Caco-2 (cell line): ENCODE measurements around the gene ASL. TPM values are rescaled to one million over a fixed set of nuclear protein-coding genes. Genes with fewer than 3 reads are reported as not detected.
"Not testable (repeated sequence)": the region's sequence is repeated elsewhere in the genome, so short reads cannot be mapped to it uniquely, and the experiment has no call there.

Experiments
- BruUV-seq: library from RNA; stranded (reverse); fragments of 400-500 nt; replicated peaks from 2 replicates; lab custom pipeline; 2021; lab: Mats Ljungman, UMichigan
- CTCF ChIA-PET: fragments of 300-600 bp; sonication (Branson Sonifier 250); formaldehyde crosslinking; loops from one replicate; lab custom pipeline; 2022; ENCODE audit warnings: antibody characterized with exemption; lab: Charles Lee
- POLR2A ChIA-PET: fragments of 300-600 bp; sonication (Branson Sonifier 250); formaldehyde crosslinking; loops from one replicate; lab custom pipeline; 2022; ENCODE audit warnings: antibody characterized with exemption; lab: Charles Lee
- DNase-seq, 2 experiments: peaks; one replicate each; pipeline versions ENCODE4 v3.0.0 to v3.0.0-alpha.2; 2020 to 2022
- H3K27me3 ChIP-seq: replicated peaks from 2 replicates; pipeline ENCODE4 v1.6.0; 2011; ENCODE audit warnings: low read length; ENCODE audit not compliant: control insufficient read depth, insufficient read depth
- H3K36me3 ChIP-seq: 2 replicates; pipeline ENCODE4 v1.5.1; 2011; ENCODE audit warnings: low read length; ENCODE audit not compliant: control insufficient read depth, insufficient read depth
- H3K4me1 ChIP-seq: fragments of 250-450 bp; sonication (Bioruptor Pico); 2 replicates; pipeline ENCODE4 v1.5.1; 2020; ENCODE audit warnings: mild to moderate bottlenecking
- H3K4me3 ChIP-seq: 2 replicates; pipeline ENCODE4 v1.5.1; 2011; ENCODE audit warnings: low read depth, mild to moderate bottlenecking, control low read depth, low read length
- H3K9me3 ChIP-seq: fragments of 250-450 bp; sonication (Bioruptor Pico); 2 replicates; pipeline ENCODE4 v1.5.1; 2020; ENCODE audit warnings: mild to moderate bottlenecking, moderate library complexity
- H3K27ac Mint-ChIP-seq: one replicate; pipeline ENCODE4 v1.8.0; 2022; ENCODE audit warnings: mixed read lengths; ENCODE audit not compliant: unreplicated experiment
- H3K27me3 Mint-ChIP-seq: one replicate; pipeline ENCODE4 v1.8.0; 2022; ENCODE audit warnings: mixed read lengths; ENCODE audit not compliant: insufficient read depth, unreplicated experiment
- H3K36me3 Mint-ChIP-seq: one replicate; pipeline ENCODE4 v1.8.0; 2022; ENCODE audit warnings: mild to moderate bottlenecking, mixed read lengths; ENCODE audit not compliant: insufficient read depth, unreplicated experiment
- H3K4me1 Mint-ChIP-seq: one replicate; pipeline ENCODE4 v1.8.0; 2022; ENCODE audit warnings: low read depth, mixed read lengths; ENCODE audit not compliant: unreplicated experiment
- H3K4me3 Mint-ChIP-seq: one replicate; pipeline ENCODE4 v1.8.0; 2022; ENCODE audit warnings: mild to moderate bottlenecking, moderate library complexity, mixed read lengths; ENCODE audit not compliant: unreplicated experiment
- H3K9me3 Mint-ChIP-seq: one replicate; pipeline ENCODE4 v1.8.0; 2022; ENCODE audit warnings: mixed read lengths; ENCODE audit not compliant: unreplicated experiment
- intact Hi-C: fragments of 100-400 bp; cut with micrococcal nuclease; formaldehyde crosslinking; loops from one replicate; pipeline ENCODE4 v1.10.0; 2022; ENCODE audit not compliant: unreplicated experiment
- total RNA-seq: library from RNA; stranded (reverse); gene quantifications from 2 replicates; pipeline ENCODE4 v1.2.3, GENCODE V29; 2022
- TF ChIP-seq, protein P1 (sequence below), 2 experiments: fragments of 200-600 bp in 1 of 2; IDR thresholded peaks; 1 replicate in 1 of 2; 2 replicates in 1 of 2; pipeline versions ENCODE4 v1.5.1 to v1.8.0; 2011 to 2022; ENCODE audit warnings: antibody characterized with exemption in 1 of 2, control low read depth in 1 of 2, inconsistent platforms in 1 of 2, low read depth in 1 of 2, low read length in 1 of 2, mild to moderate bottlenecking in 1 of 2, moderate library complexity in 1 of 2; ENCODE audit not compliant: insufficient read depth in 1 of 2, severe bottlenecking in 1 of 2, unreplicated experiment in 1 of 2

ASL gene
- total RNA-seq, 1 experiment from 2014 or later: 54.9 TPM

- no TSS peak for BruUV-seq
- intact Hi-C loops: no loop called here
- POLR2A ChIA-PET: no interaction called here
Observed at GRCh38 chr7:66119245-66119850, 43.7 kb downstream of the ASL start.

GRCh38 chr7:66123175-66123528, 47.5 kb downstream of the ASL start:
- H3K36me3 ChIP-seq: no peaks in the 10 kb centered on the region; the same call in 1 of the 2 replicates
- H3K9me3 Mint-ChIP-seq: no peaks in the 10 kb centered on the region
- H3K36me3 Mint-ChIP-seq: no peaks in the 10 kb centered on the region
- no peaks in the 10 kb centered on the region for H3K9me3 ChIP-seq
- POLR2A ChIA-PET: interaction anchor here (1.0 kb wide), 1 partner anchor 8 kb away, joined by 8 read pairs; the partner anchor contains the start of gene CRCP
- intact Hi-C loops: no loop called here
- H3K27ac Mint-ChIP-seq: no peak overlapping the region
- peaks cover 10% of the 10 kb centered on the region for H3K4me1 Mint-ChIP-seq
- no TSS peak for BruUV-seq
- DNase-seq: no peak
- H3K4me3 Mint-ChIP-seq: no peak overlapping the region
- no peak overlapping the region for H3K4me3 ChIP-seq
- CTCF ChIA-PET: interaction anchor here (0.7 kb wide), 1 partner anchor 155 kb away, joined by 5 read pairs; no protein-coding TSS in a partner anchor
- TF ChIP-seq, protein P1, sequence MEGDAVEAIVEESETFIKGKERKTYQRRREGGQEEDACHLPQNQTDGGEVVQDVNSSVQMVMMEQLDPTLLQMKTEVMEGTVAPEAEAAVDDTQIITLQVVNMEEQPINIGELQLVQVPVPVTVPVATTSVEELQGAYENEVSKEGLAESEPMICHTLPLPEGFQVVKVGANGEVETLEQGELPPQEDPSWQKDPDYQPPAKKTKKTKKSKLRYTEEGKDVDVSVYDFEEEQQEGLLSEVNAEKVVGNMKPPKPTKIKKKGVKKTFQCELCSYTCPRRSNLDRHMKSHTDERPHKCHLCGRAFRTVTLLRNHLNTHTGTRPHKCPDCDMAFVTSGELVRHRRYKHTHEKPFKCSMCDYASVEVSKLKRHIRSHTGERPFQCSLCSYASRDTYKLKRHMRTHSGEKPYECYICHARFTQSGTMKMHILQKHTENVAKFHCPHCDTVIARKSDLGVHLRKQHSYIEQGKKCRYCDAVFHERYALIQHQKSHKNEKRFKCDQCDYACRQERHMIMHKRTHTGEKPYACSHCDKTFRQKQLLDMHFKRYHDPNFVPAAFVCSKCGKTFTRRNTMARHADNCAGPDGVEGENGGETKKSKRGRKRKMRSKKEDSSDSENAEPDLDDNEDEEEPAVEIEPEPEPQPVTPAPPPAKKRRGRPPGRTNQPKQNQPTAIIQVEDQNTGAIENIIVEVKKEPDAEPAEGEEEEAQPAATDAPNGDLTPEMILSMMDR (IDR thresholded peaks at IDR 0.05; ENCODE audit: insufficient read depth in 1 of 2, low read depth in 1 of 2, low read length in 1 of 2, severe bottlenecking in 1 of 2, unreplicated experiment in 1 of 2): no peak
- H3K4me1 ChIP-seq: no peaks in the 10 kb centered on the region
- H3K27me3 ChIP-seq: no peaks in the 10 kb centered on the region
- no peaks in the 10 kb centered on the region for H3K27me3 Mint-ChIP-seq

More at GRCh38 chr7:66119245-66119850, 43.7 kb downstream of the ASL start:
- CTCF ChIA-PET: no interaction called here
- Histone ChIP-seq H3K36me3 (no peaks in the 10 kb centered on the region; the same call in 1 of the 2 replicates), H3K4me3 (no peak overlapping the region), H3K4me1 (peaks cover 5% of the 10 kb centered on the region), H3K27me3 (no peaks in the 10 kb centered on the region), H3K9me3 (no peaks in the 10 kb centered on the region)
- H3K27me3 Mint-ChIP-seq: no peaks in the 10 kb centered on the region
- H3K36me3 Mint-ChIP-seq: peaks cover 27% of the 10 kb centered on the region
- no peak for DNase-seq
- peaks cover 11% of the 10 kb centered on the region for H3K4me1 Mint-ChIP-seq
- no peak overlapping the region for H3K27ac Mint-ChIP-seq
- H3K4me3 Mint-ChIP-seq: no peak overlapping the region
- no peaks in the 10 kb centered on the region for H3K9me3 Mint-ChIP-seq
- TF ChIP-seq, protein P1 (IDR thresholded peaks at IDR 0.05; ENCODE audit: insufficient read depth in 1 of 2, low read depth in 1 of 2, low read length in 1 of 2, severe bottlenecking in 1 of 2, unreplicated experiment in 1 of 2): no peak

GRCh38 chr7:66124569-66124861, 48.9 kb downstream of the ASL start:
- H3K36me3 ChIP-seq, H3K4me3 Mint-ChIP-seq, H3K27ac Mint-ChIP-seq, H3K27me3 ChIP-seq, H3K4me1 ChIP-seq, CTCF ChIA-PET, H3K9me3 ChIP-seq, intact Hi-C loops, H3K27me3 Mint-ChIP-seq, POLR2A ChIA-PET, H3K4me3 ChIP-seq, H3K9me3 Mint-ChIP-seq, BruUV-seq, DNase-seq: not testable (repeated sequence)
- Mint-ChIP-seq H3K4me1 (peaks cover 10% of the 10 kb centered on the region), H3K36me3 (peaks cover 12% of the 10 kb centered on the region)
